Right lobe of liver (tissue), 6 donors: ENCODE data around the gene EML5. TPM values are rescaled to one million over a fixed set of nuclear protein-coding genes. Genes with fewer than 3 reads are reported as not detected.

Experiments
- ATAC-seq, 4 donors: fragments of 200-7000 bp; cut with Tn5 transposase; one replicate each; pipeline ENCODE4 v1.9.1; 2020; ENCODE audit warnings: mild to moderate bottlenecking in 4 of 4, moderate library complexity in 4 of 4
- DNase-seq, 3 donors: peaks; one replicate each; pipeline ENCODE4 v3.0.0-alpha.2; 2020
- H3K27ac ChIP-seq, 3 donors: fragments of 200-600 bp; one replicate each; pipeline ENCODE4 v1.8.0; 2022
- H3K27me3 ChIP-seq, 2 donors: fragments of 200-600 bp; one replicate each; pipeline ENCODE4 v1.8.0; 2022
- H3K36me3 ChIP-seq, 4 donors: fragments of 200-600 bp; sonication (generic) in 1 of 4; one replicate each; pipeline versions ENCODE4 v1.5.1 to v1.8.0; 2017 to 2022; ENCODE audit warnings: control low read depth in 1 of 4
- H3K4me1 ChIP-seq, 4 donors: fragments of 200-600 bp; sonication (generic) in 1 of 4; one replicate each; pipeline versions ENCODE4 v1.5.1 to v1.8.0; 2017 to 2022; ENCODE audit warnings: control low read depth in 1 of 4
- H3K4me3 ChIP-seq, 3 donors: fragments of 200-600 bp; one replicate each; pipeline ENCODE4 v1.8.0; 2022
- H3K9me3 ChIP-seq, 4 donors: fragments of 200-600 bp; sonication (generic) in 1 of 4; one replicate each; pipeline versions ENCODE4 v1.5.1 to v1.8.0; 2017 to 2022; ENCODE audit warnings: control low read depth in 1 of 4
- CTCF ChIP-seq, 4 donors: fragments of 200-600 bp in 3 of 4; fragments of 450-650 bp in 1 of 4; IDR thresholded peaks; one replicate each; pipeline versions ENCODE4 v1.5.1 to v1.8.0; 2016 to 2022; ENCODE audit warnings: antibody characterized with exemption in 4 of 4, mild to moderate bottlenecking in 2 of 4
- POLR2A ChIP-seq: fragments of 450-650 bp; IDR thresholded peaks from one replicate; pipeline ENCODE4 v1.6.1; 2017; ENCODE audit warnings: antibody characterized with exemption, mild to moderate bottlenecking
- WGBS: methylation state at CpG from one replicate; pipeline ENCODE4 v1.1.6; 2018; ENCODE audit warnings: low coverage, low lambda C conversion rate; ENCODE audit not compliant: insufficient coverage; ENCODE audit errors: missing lambda C conversion rate; 5-methylcytosine and 5-hydroxymethylcytosine counted together
- intact Hi-C, 2 donors: fragments of 100-400 bp; cut with DNase I; formaldehyde crosslinking; loops; one replicate each; pipeline versions ENCODE4 v1.11.2 to v1.14.1; 2022
- total RNA-seq, 6 experiments: library from RNA; depleted of rRNA in 2 of 6; stranded (reverse); fragments of >200 nt in 2 of 6; fragmentation: NEBNext Ultra II Directional in 3 of 6; extraction: Animal tissue kit (Norgen Biotek cat#: 25700) in 3 of 6; gene quantifications; one replicate each; pipeline versions ENCODE4 v1.1.0 to v1.2.4, GENCODE V29; 2016 to 2023
- donor health status: DM: no; HTN: yes; CAD: no.
- donor health status: DM: no; HTN: no; CAD: no.
- donor health status: DM: no; HTN: no; CAD: no.
- donor health status: DM: no; HTN: yes; CAD: no.
- donor health status: DM: no; HTN: yes; CAD: no.

EML5 gene
- total RNA-seq, 6 experiments from 2014 or later, result 0.07 to 1.7 (median 0.24) TPM

GRCh38 chr14:88737245-88737644 is 55.5 kb downstream of the EML5 start:
- no peak for ATAC-seq
- no peak overlapping the region for H3K4me3 ChIP-seq

GRCh38 chr14:88733121-88733520 is 59.6 kb downstream of the EML5 start:
- Histone ChIP-seq H3K27ac (no peak overlapping the region), H3K36me3 (no peaks in the 10 kb centered on the region), H3K27me3 (no peaks in the 10 kb centered on the region), H3K9me3 (no peaks in the 10 kb centered on the region), H3K4me3 (no peak overlapping the region), H3K4me1 (no peaks in the 10 kb centered on the region)
- WGBS, result 65% methylated on average over 2 of the region's 2 CpGs
- ATAC-seq (no peak), DNase-seq (no peak)
- TF ChIP-seq POLR2A (no peak), CTCF (IDR thresholded peaks at IDR 0.05) (no peak)
- intact Hi-C loops, result no loop called here

More at GRCh38 chr14:88737245-88737644, 55.5 kb downstream of the EML5 start:
- TF ChIP-seq CTCF (IDR thresholded peaks at IDR 0.05) (no peak), POLR2A (no peak)
- no CpG with 5 or more reads among the region's 9 CpGs for WGBS
- Histone ChIP-seq H3K9me3 (no peaks in the 10 kb centered on the region), H3K27ac (no peak overlapping the region), H3K4me1 (no peaks in the 10 kb centered on the region), H3K27me3 (no peaks in the 10 kb centered on the region), H3K36me3 (no peaks in the 10 kb centered on the region)
- DNase-seq, result no peak
- intact Hi-C loops, result no loop called here

- no peak for ATAC-seq
These were observed 63.6 kb downstream of the EML5 start for GRCh38 chr14:88729159-88729558.

GRCh38 chr14:88727057-88727456 is 65.7 kb downstream of the EML5 start:
- intact Hi-C loops, result no loop called here

More at GRCh38 chr14:88729159-88729558, 63.6 kb downstream of the EML5 start:
- Histone ChIP-seq H3K9me3 (no peaks in the 10 kb centered on the region), H3K27ac (no peak overlapping the region), H3K4me3 (no peak overlapping the region), H3K36me3 (no peaks in the 10 kb centered on the region), H3K4me1 (no peaks in the 10 kb centered on the region), H3K27me3 (no peaks in the 10 kb centered on the region)
- intact Hi-C loops, result no loop called here
- DNase-seq, result no peak
- TF ChIP-seq POLR2A, result no peak
- TF ChIP-seq CTCF (IDR thresholded peaks at IDR 0.05), result peak in 2 of 4 donors; percentile 11 to 23

More at GRCh38 chr14:88727057-88727456, 65.7 kb downstream of the EML5 start:
- no peak overlapping the region for H3K27ac ChIP-seq
- H3K27me3 ChIP-seq, result no peaks in the 10 kb centered on the region
- no peak for TF ChIP-seq CTCF (IDR thresholded peaks at IDR 0.05)
- TF ChIP-seq POLR2A, result no peak
- no peaks in the 10 kb centered on the region for H3K9me3 ChIP-seq
- WGBS, result 92% methylated on average over 4 of the region's 4 CpGs
- H3K4me1 ChIP-seq, result no peaks in the 10 kb centered on the region
- DNase-seq, result no peak
- no peaks in the 10 kb centered on the region for H3K36me3 ChIP-seq
- H3K4me3 ChIP-seq, result no peak overlapping the region
- no peak for ATAC-seq
